Measurements from ENCODE around the gene CHD5.

The CHD5 gene

GRCh38 chr1:6152882-6153281, 27.2 kb downstream of the CHD5 start:
- no peak for TF ChIP-seq CTCF (IDR thresholded peaks at IDR 0.05)

- no peak for TF ChIP-seq CTCF (IDR thresholded peaks at IDR 0.05)
These were observed 27.9 kb downstream of the CHD5 start for GRCh38 chr1:6152181-6152580.

- TF ChIP-seq CTCF (IDR thresholded peaks at IDR 0.05), result no peak
These were observed 28.8 kb downstream of the CHD5 start for GRCh38 chr1:6151291-6151822.

GRCh38 chr1:6150006-6150938, 29.8 kb downstream of the CHD5 start:
- TF ChIP-seq CTCF (IDR thresholded peaks at IDR 0.05), result no peak

GRCh38 chr1:6149597-6149996, 30.5 kb downstream of the CHD5 start:
- TF ChIP-seq CTCF (IDR thresholded peaks at IDR 0.05), result no peak

- TF ChIP-seq CTCF (IDR thresholded peaks at IDR 0.05), result no peak
These were observed 31.5 kb downstream of the CHD5 start for GRCh38 chr1:6148497-6149241.

GRCh38 chr1:6145864-6146410, 34.2 kb downstream of the CHD5 start:
- TF ChIP-seq CTCF (IDR thresholded peaks at IDR 0.05), result no peak

Measured in LNCAP (cell line).